ENCODE measurements around the gene AREG. TPM values are rescaled to one million over a fixed set of nuclear protein-coding genes. Genes with fewer than 3 reads are reported as not detected.

AREG gene
- total and polyA plus RNA-seq, 3 donors from 2014 or later = 13.0 to 16.4 (median 14.2) TPM

- Histone ChIP-seq H3K4me3 (no peak overlapping the region), H3K36me3 (ENCODE audit: low read depth, missing control alignments) (no peaks in the 10 kb centered on the region), H3K9me3 (no peaks in the 10 kb centered on the region), H3K4me1 (no peaks in the 10 kb centered on the region), H3K27me3 (no peaks in the 10 kb centered on the region), H3K27ac (no peak overlapping the region)
- no peak for DNase-seq
- intact Hi-C loops (cut with DNase I; ENCODE audit: low total_unique reads) = no loop called here
- no peak for TF ChIP-seq CTCF (IDR thresholded peaks at IDR 0.05)
- no peak for TF ChIP-seq POLR2A (IDR thresholded peaks at IDR 0.05)
Measured at GRCh38 chr4:74413265-74413664, 31.7 kb upstream of the AREG start.

GRCh38 chr4:74414149-74414809 lies 30.7 kb upstream of the AREG start:
- H3K27ac ChIP-seq = no peak overlapping the region
- no peak for DNase-seq
- H3K27me3 ChIP-seq = no peaks in the 10 kb centered on the region
- TF ChIP-seq CTCF (IDR thresholded peaks at IDR 0.05) (no peak), POLR2A (IDR thresholded peaks at IDR 0.05) (no peak)
- no peaks in the 10 kb centered on the region for H3K4me1 ChIP-seq
- no peak overlapping the region for H3K4me3 ChIP-seq
- H3K36me3 ChIP-seq (ENCODE audit: low read depth, missing control alignments) = no peaks in the 10 kb centered on the region
- no peaks in the 10 kb centered on the region for H3K9me3 ChIP-seq
- intact Hi-C loops (cut with DNase I; ENCODE audit: low total_unique reads) = no loop called here
- 69 to 78% methylated on average over 5 of the region's 5 CpGs for WGBS, 2 donors

GRCh38 chr4:74415602-74416300 lies 29.2 kb upstream of the AREG start:
- no peaks in the 10 kb centered on the region for H3K36me3 ChIP-seq (ENCODE audit: low read depth, missing control alignments)
- intact Hi-C loops (cut with DNase I; ENCODE audit: low total_unique reads) = no loop called here
- DNase-seq = no peak
- no peak overlapping the region for H3K4me3 ChIP-seq
- no peaks in the 10 kb centered on the region for H3K4me1 ChIP-seq
- TF ChIP-seq CTCF (IDR thresholded peaks at IDR 0.05) (no peak), POLR2A (IDR thresholded peaks at IDR 0.05) (no peak)
- no peaks in the 10 kb centered on the region for H3K27me3 ChIP-seq
- 82 to 94% methylated on average over 3 of the region's 3 CpGs for WGBS, 2 donors
- H3K27ac ChIP-seq = no peak overlapping the region
- no peaks in the 10 kb centered on the region for H3K9me3 ChIP-seq

GRCh38 chr4:74418063-74418670 lies 26.8 kb upstream of the AREG start:
- intact Hi-C loops (cut with DNase I; ENCODE audit: low total_unique reads) = no loop called here

More at GRCh38 chr4:74418063-74418670, 26.8 kb upstream of the AREG start:
- H3K4me3 ChIP-seq = no peak overlapping the region
- no peak for DNase-seq
- no peak overlapping the region for H3K27ac ChIP-seq
- H3K36me3 ChIP-seq (ENCODE audit: low read depth, missing control alignments) = no peaks in the 10 kb centered on the region
- H3K9me3 ChIP-seq = no peaks in the 10 kb centered on the region
- 77 to 81% methylated on average over 6 of the region's 6 CpGs for WGBS, 2 donors
- TF ChIP-seq CTCF (IDR thresholded peaks at IDR 0.05) (no peak), POLR2A (IDR thresholded peaks at IDR 0.05) (no peak)
- no peaks in the 10 kb centered on the region for H3K27me3 ChIP-seq
- no peaks in the 10 kb centered on the region for H3K4me1 ChIP-seq
